Activated naive CD4-positive, alpha-beta T cell (primary cell): ENCODE results near the gene SLC25A19.
"Not testable (repeated sequence)": the region's sequence is repeated elsewhere in the genome, so short reads cannot be mapped to it uniquely, and the experiment has no call there.

Experiments
- DNase-seq, 4 experiments: peaks; one replicate each; lab custom pipeline; 2025; lab: John Stamatoyannopoulos, UW

The SLC25A19 gene

DNA sequence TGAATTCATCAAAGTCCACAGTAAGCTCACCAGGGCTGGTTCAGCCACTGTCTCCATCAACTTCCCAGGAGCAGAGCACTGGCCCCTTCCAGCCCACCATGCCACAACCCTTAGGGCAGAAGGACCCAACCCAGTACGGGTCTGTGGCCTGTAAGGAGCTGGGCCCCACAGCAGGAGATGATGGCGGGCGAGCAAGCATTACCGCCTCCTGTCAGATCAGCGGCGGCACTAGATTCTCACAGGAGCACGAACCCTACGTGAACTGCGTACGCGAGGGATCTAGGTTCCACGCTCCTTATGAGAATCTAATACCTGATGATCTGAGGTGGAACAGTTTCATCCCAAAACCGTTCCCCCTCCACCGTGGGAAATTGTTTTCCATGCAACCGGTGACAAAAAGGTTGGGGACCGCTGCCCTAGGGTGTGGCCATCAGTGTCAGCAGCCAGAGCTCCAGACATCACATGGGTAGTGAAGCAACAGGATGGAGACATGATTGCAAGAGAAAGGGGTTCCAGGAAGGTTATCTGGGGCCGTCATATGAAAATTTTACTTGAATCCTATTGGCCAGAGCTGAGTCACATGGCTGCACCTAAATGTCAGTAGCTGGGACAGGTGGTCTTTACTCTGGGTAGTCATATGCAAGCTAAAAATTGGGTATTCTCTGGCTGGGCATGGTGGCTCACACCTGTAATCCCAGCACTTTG lies 12.4 kb upstream of the SLC25A19 start:
- no peak for DNase-seq

DNA sequence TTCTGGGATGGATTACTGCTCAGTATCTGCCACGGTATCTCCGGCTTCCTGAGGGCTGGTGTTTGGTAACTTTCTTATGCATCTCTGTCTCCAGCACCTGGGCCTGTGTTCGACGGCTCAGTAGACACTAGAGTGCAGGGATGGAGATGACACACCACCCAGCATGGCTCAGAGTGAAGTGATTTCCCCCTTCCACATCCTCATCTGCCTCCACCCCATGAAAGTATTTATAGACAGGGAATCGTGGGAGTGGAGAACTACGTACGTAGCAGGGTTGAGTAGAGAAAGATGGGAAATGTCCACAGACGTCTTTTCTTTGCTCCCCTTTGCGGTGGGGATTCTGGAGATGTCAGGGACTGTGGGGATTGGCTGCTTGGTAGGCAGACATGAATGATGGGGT lies 11.8 kb upstream of the SLC25A19 start:
- no peak for DNase-seq

DNA sequence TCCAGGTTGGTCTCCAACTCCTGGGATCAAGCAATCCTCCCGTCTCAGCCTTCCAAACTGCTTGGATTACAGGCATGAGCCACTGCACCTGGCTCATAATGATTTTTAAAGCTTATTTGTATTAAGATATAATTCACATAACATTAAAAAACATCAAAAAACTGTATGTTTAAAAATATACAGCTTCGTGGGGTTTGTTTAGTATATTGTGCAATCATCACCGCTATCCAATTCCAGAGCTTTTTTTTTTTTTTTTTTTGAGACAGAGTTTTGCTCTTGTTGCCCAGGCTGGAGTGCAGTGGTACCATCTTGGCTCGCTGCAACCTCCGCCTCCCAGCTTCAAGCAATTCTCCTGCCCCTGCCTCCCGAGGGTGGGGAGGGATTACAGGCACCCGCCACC lies 11.0 kb upstream of the SLC25A19 start:
- no peak for DNase-seq

DNA sequence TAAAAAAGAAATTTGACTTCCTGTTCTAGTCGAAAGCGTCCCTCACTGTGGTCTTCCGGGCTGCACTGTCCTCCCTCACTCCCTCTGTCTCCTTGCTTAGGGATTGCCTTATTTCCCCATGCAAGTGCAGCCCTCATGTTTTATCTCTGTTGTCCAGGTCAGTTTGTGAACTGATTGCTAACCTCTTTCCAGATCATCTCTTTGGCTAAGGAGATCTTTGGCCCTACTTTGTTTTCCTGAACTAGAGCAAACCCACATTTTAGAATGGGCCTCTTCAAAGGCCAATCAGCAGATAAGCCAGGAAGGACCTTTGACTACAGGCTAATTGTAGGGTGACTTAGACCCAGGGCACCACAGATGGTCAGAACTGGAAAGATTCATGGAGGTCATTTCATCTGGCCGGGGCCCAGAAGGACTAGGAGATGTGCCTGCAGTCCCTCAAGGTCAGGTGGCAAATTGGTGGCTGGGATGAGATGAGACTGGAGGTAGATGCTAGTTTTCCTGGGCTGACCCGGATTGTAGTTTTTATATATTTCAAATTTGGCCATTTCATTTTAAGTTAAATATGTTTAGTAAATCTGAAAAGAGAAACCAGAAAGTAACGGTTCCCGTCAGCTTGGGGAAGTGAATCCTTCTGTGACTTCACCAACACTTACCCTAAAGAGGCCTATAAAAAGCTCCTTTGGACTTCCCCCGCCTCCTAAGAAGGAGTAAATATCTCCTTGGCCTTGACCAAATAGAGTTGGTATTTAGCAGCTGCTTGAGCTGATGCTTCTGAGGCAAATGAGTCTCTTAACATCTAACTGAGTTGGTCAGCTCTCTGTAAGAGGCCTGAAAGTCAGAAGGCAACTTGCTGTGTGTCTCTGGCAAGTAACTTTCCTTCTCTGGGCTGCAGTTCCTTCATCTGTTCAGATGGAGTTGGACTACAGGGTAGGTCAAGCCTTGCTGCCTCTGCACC lies 6.2 kb upstream of the SLC25A19 start:
- no peak for DNase-seq

DNA sequence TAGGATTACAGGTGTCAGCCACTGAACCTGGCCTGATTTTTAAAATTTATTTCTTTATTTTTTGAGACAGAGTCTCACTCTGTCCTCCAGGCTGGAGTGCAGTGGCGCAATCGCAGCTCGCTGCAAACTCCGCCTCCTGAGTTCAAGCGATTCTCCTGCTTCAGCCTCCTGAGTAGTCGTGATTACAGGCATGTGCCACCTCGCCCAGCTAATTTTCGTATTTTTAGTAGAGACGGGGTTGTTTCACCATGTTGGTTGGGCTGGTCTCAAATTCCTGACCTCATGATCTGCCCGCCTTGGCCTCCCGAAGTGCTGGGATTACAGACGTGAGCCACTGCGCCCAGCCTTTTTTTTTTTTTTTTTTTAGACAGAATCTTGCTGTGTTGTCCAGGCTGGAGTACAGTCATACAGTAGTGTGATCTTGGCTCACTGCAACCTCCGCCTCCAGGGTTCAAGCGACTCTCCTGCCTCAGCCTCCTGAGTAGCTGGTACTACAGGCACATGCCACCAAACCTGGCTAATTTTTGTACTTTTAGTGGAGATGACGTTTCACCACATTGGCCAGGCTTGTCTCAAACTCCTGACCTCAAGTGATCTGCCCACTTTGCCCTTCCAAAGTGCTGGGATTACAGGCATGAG lies 3.7 kb upstream of the SLC25A19 start:
- not testable (repeated sequence) for DNase-seq

DNA sequence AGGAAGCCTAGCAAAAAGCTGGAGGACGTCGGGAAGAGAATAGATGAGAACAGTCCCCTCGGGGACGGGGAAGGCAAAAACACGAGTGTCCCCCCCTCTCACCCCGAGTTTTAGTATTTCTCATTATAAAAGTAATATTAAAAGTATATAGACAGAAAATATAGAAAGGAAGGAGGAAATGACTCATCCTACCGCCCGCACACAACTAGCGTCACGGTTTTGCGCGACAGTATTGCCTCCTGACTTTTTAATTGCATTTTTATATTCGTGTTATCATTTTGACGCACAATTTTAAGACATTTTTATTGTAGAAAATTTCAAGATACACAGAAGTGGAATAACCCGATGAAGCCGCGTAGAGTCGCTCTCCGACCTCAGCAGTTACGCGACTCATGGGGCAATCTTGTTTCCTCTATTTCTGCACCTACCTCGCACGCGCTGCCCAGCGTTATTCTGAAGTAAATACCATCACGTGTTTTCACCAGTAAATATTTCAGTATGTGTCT lies 652 bp upstream of the SLC25A19 start:
- peak in 3 of 4 experiments; percentile 28 to 65 (median 39) for DNase-seq

DNA sequence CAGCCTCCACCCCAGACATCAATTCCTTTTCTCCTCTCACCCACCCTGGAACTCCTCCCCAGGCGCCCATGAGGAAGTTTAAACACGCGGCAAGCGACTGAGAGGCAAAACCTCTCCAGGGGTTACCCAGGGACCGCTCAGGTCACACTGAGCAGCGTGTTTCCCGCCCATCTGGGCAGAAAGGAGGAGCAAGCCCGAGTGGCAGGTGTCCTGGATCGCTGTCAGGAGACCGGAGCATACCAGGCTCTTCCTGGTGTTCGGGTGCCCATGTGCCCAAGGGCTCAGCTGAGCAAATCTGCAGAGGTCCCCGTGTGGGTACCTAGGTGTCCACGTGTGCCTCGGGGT lies 491 bp downstream of the SLC25A19 start:
- peak in 1 of 4 experiments; percentile 35 for DNase-seq

DNA sequence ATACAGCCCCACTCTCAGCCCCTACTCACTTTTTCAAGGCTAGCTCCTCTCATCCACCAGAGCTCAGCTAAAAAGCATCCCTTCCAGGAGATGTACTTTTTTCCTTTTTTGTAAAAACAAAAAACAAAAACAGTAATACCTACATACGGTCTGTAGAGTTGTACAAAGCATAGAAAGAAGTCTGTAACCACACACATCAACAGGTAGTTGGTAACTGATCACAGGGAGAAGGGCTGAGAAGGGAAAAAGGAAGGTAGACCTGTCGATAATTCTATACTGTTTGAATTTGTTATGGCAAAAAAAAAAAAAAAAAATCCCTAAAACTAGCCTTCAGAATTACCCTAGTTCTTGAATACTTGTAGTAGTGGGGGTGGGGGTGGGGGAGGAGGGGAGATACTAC lies 874 bp downstream of the SLC25A19 start:
- no peak for DNase-seq

DNA sequence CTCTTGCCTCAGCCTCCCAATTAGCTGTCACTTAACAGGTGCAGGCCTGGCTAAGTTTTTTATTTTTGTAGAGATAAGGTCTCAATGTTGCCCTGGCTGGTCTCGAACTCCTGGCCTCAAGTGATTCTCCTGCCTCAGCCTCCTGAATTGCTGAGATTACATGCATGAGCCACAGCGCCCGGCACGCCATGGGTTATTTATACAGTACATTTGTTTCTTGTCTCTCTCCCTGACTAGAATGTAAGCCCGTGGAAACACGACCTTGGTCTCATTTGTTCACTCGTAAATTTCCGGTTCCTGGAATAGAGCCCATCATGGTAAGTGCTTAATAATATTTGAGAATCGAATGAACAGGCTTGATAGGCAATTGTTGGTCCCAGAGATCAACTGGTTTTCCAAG lies 2.0 kb downstream of the SLC25A19 start:
- no peak for DNase-seq

DNA sequence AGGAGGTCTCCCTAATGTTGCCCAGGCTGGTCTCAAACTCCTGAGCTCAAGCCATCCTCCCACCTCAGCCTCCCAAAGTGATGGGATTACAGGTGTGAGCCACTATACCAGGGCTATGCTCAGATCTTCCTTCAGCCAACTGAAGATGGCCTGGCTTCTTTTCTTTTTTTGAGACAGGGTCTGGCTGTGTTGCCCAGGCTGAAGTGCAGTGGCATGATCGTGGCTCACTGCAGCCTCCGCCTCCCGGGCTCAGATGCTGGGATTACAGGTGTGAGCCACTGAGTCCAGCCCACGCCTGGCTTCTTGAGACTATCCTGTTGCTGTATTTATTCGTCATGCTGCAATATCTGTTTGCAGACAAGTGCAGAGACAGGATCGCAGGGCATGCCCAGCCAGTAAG lies 4.1 kb downstream of the SLC25A19 start:
- DNase-seq: no peak

DNA sequence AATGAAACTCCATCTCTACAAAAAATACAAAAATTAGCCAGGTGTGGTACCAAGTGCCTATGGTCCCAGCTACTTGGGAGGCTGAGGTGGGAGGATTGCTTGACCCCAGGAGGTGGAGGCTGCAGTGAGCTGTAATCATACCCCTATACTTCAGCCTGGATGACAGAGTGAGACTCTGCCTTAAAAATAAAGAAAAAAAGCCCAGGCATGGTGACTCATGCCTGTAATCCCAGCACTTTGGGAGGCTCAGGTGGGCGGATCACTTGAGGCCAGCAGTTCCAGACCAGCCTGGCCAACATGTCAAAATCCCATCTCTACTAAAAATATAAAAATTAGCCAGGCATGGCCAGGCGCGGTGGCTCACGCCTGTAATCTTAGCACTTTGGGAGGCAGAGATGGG lies 9.0 kb downstream of the SLC25A19 start:
- DNase-seq: not testable (repeated sequence)

DNA sequence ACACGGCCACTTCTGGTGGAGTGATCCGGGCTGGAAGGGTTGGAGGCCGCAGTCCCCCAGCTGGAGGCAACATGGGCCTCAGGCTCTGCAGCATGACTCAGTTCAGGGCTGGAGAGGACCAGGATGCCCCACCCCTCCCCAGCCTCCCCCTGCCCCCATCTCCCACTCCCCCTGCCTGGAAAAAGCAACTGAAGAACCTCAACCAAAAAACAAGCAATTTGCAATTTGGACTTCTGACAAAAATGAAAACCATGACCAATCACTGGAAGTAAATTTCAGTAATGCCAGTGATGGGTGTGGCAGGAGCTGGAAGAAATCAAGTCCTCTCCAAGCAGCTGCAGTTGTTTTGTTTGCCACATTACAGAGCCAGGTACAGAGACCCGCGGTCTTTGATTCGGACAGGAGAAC lies 11.6 kb downstream of the SLC25A19 start:
- no peak for DNase-seq

DNA sequence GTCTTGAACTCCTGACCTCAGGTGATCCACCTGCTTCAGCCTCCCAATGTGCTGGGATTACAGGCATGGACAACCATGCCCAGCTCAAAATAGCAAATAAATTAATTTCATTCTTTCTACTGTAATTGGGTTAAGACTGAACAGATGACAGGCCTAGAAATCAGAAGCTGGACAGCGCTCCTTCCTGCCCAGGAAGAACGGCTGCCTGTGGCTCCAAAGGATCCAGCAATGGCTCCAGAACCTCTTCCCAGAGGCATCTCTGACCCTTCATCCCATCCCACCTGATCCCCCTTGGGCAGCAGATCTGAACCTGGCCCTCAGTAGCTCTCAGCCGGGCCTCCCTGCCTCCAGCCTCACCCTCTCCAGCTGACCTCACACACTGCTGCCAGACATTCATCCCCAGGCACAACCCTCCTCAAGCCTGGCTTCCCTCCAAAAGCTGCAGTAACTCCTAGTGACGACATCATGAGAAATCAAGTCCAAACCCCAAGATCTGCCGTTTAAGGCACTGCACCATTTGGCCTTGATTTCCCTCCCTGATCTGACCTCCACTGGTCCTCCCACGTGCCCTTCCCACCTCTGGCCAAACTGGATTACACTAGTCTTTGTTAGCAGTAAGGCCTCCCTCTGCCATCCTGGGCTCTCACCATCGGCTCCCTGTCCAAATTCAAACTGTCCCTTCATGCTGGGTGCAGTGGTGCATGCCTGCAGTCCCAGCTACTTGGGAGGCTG lies 15.1 kb downstream of the SLC25A19 start:
- no peak for DNase-seq

DNA sequence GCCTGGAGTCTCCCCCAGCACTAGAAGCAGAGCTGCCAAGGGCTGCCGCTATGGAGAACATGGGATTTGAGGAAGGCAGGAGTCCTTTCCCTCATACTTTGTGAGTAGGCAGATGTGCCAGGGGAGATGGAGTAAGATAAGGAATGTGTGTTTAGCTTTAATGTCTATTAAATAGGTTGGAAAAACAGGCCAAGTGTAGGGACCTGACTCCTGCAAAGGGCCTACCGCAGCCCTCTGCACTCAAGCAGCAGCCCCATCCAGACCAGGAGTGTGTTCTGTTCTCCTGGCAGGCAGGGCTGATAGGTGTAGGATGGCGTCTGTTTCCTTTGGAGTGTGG lies 16.4 kb downstream of the SLC25A19 start:
- no peak for DNase-seq

DNA sequence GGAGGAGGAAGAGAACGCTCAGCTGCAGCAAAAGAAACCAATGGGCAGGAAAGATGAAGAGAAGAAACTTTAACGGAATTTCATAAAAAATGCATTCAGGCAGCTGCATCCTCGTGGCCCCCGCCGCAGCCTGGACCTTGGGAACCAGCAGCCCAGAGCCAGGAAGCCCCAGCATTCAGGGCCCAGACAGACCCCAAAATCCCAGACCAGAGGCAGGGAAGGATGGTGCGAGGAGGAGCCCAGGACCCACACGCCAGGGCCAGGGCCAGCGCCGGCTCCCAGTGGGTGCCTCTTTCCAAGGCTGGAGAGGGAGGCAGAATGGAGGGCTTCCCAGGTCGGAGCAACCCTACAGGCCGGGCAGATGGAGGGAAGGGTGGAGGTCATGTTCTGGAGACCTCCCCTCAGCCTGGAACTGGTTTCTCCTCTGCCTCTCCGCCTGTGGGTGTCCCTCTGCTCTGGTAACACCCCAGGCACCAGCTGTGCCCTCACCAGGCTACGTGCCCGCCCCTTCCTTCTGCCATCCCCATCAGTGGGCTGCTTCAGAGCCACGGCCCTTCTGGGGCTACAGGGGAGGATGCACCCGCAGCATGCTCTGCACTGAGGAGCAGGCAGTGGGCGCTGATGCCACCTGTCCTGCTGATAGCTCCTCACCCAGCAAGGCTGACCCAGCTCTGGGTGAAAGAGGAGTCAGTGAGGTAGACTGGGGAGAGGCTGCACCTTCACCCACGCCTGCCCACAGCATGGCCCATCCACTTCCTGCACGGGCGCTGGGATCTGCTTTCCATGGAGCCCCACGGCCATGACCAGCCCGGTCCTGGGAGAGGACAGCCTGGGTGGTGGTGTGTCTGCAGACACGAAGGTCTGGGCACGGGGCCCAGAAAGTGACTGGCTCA lies 17.0 kb downstream of the SLC25A19 start:
- no peak for DNase-seq

DNA sequence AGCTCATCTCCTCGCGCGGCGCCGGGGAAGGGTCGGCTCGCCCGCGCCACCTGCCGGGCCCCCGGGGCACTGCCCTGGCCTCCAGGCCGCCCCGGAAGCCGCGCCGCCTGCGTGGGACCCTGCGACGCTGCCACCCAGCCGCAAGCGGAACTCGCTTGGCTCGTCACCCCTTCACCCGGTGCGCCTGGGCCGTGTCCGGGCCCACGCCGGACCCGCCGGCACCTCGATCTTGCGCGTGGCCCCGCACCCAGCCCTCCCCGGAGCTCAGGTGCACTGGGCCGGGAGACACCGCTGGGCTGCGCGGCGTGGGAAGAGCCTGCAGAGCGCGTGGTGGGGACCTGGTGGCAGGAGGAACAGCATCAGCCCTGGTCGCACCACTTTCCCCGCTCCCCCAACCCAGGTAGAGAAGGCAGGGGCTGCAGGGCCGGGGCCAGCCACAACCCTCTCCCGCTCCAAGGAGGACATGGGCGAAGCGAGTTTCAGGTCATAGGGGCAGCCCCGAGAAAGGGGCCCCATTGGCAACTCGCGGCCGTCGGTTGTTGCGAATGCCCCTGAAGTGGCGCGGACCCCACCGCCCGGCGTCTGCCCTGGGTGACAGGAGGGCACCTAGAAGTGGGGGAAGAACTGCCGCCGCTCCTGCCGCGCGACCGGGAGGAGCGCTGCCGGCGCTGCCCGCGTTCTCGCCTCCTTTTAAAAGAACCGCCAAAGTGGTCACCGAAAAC lies 17.8 kb downstream of the SLC25A19 start:
- DNase-seq: peak; percentile 66 to 87 (median 72)

DNA sequence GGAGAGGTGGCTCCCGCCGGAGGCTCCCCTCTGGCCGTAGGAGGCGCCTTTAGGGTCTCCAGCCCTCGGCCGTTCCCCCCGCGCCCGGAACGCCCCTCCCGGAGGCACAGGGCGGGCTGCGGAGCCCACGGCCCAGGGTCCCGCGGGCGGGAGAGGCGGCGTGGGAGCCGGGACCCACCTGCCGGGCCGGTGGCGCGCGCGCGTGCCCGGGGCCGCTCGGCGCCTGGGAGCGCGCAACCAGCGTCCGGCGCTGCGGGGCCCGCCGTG lies 18.3 kb downstream of the SLC25A19 start, which contains the start of gene MIF4GD:
TSS of gene MIF4GD (minus strand) at position 266 of the 267 bp plus-strand sequence. CDS start 1,036 bp downstream, outside the sequence.
- DNase-seq: no peak

DNA sequence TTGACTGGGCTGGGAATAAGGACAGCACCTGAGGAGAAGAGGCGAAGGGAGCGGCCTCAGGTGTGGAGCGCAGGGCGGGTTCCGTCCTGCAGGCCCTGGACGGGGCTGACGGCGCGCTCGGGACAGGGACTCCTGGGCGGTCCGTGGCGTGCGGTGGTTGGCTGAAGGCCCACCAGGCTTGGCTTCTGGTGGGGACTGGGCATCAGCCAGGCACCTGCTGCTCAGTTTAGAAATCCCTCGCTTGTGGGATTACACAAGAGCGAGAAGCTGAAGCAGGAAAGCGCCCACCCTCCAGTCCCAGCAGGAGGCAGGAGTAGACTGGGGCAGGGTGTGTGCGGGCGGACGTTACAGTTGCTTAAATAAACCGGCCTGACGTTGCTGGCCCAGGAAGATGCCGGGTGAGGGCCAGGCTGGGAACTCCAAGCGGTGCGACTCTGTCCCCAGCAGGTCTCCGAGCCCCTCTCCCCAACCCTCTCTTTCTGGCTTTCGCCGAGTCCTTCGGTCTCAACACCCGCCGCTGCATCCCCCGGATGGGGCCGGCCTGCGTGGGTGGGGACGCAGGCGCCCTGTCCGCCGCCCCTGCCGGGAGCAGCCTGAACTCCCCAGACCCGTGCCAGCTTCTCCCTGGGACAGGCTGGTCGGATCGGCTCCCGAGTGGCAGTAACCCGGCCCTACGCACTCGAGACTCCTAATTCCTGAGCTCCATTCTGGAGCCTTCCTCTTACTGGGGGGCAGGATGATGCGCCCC lies 18.8 kb downstream of the SLC25A19 start:
- peak in 3 of 4 experiments; percentile 42 to 46 (median 46) for DNase-seq

DNA sequence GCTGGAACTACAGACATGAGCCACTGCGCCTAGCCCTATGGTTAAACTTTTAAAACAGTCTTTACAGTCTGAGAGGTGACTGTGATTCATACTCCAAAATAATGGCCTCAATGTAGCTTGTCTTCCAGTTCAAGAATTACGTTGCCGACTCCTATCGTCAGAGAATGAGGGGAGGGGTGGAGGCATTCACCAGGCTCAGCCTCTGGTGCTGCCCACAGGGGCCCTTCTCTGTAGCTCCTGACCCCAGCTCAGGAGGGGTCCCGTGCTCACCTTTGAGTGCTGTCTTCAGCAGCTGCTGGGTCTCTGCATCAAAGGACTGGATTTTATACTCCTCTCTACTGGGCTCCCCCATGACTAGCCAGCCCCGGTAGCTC lies 19.4 kb downstream of the SLC25A19 start:
- no peak for DNase-seq
